Measurements from ENCODE around the gene ISCA1.

ISCA1 gene

DNA sequence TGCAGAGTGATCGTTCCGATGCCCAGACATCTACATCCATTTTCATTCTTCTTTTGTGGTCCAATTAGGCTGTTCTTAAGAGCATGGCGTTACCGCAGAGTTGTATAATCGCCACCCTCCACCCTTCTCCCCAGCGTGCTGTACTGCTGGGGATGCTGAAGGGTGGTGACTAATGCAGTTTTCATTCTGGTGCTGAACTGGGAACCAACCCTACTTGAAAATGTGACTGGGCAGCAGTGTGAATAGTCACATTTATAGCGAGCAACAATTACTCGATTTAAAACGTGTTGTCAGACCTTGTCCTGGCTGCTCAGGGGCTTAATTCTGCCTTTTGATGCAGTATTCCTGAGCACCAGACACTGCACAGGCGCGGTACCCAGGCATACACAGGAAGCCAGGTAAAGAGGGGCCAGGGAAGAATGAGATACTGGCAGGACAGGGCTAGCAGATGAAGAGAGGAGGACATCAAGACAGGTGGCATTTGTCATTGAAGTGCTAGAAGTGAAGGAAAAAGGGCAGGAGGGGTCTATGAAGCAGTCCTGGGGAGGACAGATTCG lies 719 bp upstream of the ISCA1 start:
- peak; percentile 86 for DNase-seq

DNA sequence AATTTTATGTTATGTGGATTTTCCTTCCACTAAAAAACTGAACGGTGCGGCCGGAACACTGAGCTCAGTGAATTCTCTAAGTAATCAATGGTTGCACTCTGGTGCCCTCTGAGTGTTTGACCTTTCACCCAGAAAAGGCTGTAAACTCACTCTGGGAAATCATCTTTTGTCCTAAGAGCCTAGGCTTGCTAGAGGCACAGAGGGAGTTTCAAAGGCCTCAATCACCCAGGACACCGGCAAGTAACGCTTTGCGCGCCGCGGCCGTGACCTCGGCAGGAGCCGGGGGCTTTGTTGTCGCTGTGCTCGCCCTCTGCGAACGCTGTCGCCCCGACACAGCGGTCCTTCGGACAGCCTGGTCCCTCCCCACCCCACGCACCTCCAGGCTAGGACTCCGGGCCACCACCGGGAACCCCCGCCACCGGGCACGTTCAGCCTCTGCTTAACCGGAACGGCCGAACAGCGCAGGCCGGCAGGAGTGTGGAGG lies 703 bp downstream of the ISCA1 start:
- DNase-seq: peak; percentile 71

DNA sequence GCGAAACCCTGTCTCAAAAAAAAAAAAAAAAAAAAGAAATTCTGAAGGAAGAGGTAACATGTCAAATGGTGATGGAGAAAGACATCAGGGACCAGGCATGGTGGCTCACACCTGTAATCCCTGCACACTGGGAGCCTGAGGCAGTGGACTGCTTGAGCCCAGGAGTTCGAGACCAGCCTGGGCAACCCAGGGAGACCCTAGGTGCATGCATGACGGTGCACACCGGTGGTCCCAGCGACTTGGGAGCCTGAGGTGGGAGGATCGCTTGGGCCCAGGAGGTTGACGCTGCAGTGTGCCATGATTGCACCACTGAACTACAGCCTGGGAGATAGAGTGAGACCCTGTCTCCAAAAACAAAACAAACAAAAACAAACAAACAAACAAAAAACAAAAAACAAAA lies 1.8 kb downstream of the ISCA1 start:
- DNase-seq: no peak

DNA sequence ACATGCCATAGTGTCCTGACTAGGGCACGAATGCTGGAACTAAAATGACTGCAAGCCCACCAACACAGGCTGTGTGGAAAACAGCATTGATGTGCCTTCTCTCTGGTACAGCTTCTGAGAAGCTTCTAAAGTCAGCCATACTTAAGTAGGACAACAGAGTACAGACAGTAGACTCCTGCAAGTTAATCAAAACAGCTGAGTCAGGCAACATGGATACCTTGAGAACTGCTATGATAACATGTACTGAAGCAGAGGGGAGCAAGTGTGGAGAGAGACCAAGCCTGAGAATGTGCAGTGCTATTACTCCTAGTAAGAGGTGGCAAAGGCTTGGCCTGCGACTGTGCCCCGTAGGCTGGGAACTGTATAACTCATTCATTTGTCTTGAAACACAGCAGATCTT lies 2.5 kb downstream of the ISCA1 start:
- DNase-seq: no peak

DNA sequence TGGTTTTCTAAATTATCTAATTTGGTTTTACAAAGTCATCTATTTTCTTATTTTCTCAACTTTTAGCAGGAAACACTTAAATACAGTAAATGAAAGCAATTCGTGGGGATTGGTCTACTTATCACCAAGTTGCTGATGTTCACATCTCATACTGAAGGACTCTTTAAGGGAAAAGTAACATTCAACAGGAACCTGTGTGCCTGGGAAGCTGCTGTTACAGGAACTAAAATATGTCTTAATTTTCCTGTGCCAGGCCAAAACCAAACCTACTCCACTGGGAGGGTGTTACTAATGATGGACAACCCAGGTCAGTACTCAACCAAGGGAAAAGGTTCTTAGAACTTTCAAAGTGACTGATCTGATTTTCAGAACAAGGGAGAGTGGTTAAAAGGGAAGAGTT lies 5.3 kb downstream of the ISCA1 start:
- DNase-seq: peak; percentile 6

DNA sequence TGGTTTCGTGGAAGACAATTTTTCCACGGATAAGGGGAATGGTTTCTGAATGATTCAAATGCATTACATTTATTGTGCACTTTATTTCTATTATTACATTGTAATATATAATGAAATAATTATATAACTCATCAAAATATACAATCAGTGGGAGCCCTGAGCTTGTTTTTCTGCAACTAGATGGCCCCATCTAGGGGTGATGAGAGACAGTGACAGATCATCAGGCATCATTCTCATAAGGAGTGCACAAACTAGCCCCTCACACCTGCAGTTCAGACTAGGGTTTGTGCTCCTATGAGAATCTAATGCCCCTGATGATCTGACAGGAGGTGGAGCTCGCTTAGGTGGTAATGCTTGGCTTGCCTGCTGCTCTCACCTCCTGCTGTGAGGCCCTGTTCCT lies 6.4 kb downstream of the ISCA1 start:
- DNase-seq: peak; percentile 8

DNA sequence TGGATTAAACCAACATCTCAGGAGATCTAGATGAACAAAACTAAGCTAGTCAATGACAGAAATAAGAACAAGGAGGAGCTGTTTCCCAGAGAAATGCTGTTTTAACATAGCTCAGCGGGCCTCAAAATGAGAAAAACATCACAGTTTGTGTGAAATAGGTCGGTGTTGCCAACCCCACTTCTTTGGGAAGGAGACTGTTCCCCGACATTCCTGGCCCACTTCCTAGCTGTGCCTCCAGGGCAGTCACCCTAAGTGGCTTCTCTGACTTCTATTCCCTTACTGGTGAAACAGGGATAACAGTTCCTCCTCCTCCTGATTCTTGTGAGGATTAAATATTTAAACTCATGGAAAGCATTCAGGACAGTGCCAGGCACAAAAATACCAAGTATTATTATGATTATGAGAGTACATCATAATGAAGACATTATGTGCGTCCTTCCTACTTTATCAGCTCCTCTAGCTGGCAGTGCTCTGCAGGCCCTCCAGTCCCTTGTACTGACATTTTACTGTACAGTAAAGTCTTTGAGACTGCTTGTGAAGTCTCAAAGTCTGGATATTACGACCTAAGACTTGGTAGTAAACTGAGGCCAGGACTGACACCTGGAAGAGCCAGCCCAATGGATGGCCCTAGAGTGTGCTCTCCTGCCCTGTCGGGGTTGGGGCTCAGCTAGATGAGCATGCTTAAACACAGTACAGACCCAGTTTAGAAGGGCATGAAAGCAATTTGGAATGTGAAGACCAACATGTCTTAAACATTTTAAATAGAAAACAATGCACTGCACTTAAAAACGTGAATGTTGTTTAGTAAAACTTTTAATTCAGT lies 7.3 kb downstream of the ISCA1 start:
- DNase-seq: no peak

DNA sequence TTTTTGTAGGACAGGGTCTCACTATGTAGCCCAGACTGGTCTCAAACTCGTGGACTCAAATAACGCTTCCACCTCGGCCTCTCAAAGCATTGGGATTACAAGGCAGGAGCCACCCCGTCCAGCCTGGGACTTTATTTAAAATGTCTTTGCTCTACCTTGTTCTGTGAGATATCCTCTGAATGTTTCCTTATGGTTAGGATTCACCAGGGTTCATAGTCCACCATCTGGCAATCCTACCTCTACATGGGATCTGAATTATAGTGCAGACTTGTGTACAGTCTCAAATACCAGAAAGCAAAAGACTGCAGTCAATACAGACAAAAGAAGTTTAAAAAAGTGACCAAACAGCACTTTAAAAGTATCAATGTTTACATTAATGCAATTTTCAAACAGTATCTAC lies 10.1 kb downstream of the ISCA1 start:
- no peak for DNase-seq

DNA sequence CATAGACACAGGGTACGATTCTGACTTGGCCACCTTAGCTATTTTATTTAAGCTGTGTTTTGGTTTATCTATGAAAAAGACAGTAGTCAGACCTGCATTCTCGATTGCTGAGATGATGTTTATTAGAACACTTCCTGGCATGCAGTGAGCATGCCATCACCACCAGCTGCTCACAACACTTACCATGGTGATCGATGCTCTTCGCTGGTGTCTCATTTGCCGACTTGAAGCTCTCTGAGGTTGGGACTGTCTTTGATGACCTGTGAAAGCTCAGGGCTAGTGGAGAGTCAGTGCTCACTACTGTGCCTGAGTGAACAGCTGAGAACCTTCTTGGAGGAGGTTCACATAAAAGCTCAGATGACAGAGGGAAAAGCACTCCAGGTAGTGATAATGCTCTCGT lies 18.5 kb downstream of the ISCA1 start:
- no peak for DNase-seq

DNA sequence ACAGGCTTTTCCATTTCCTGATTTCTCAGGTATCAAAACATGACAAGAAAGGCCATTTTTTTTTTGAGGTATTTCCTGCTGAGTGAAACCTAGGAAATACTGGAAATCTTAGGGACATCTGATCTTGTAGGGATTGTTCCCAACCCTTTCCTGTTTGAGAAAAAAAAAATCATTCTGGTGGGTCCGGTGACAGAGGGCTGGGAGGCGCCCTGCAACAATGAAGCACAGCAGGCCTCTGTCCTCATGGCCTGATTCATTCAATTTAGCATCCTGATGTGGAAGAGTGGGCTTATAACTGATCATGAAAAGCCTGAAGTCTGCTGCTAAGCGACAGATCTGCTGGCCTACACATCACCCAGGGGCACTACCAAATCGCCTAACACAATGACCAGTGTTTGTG lies 19.8 kb downstream of the ISCA1 start:
- DNase-seq: no peak

DNA sequence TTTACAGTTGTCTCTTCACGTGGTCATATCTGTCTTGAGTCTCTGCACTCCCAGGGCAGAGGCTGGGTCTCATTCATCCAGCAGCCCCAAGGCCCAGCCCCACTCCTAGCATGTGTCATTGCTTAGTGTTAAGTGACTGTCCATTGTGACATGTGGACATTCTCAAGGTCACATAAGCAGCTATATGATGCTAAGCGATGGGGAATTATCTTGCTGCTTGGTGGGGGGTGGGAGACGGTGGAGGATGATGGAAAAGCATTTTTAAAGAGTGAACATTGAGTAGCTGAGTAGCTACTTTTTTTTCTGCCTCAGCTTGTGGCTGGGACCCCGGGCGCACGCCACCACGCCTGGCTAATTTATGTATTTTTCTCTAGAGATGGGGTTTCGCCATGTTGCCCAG lies 22.8 kb downstream of the ISCA1 start, which contains the start of gene C9orf153:
Gene C9orf153 (minus strand): TSS at position 101 of the 400 bp plus-strand sequence. CDS start 30,054 bp downstream, outside the sequence.
- DNase-seq: no peak

DNA sequence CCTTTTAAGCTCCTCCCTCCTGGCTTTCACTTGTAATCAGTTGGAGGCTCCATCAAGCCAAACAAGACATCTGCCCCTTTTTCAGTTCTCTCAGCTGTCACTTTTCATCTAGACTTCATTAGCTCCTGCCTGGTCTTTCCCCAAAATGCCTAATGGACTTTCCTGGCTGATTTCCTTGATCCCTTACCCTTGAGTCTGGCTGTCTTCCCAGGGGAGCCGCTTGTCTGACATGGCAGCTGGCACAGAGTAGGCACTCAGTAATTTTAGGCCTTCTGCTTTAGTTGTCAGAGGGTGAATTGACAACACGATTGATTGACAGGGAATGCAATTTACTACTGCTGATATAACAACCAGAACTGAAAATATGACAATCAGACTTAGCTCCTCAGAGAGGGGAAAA lies 24.9 kb downstream of the ISCA1 start:
- no peak for DNase-seq

DNA sequence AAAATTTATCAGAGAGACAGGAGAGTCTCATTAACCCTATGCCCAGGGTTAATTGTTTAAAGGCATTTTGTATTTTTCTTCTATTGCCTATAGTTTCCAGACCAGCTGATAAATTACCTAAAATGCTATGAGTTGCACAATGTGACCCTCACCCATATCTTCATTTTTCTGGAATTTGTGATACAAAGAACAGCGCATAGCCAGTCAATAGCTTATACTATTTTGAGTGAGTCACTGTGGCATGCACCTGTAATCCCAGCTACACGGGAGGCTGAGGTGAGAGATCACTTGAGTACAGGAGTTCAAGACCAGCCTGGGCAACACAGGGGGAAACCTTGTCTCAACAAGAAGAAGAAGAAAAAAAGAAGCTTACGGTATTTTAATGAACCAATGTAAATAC lies 25.7 kb downstream of the ISCA1 start:
- DNase-seq: no peak

DNA sequence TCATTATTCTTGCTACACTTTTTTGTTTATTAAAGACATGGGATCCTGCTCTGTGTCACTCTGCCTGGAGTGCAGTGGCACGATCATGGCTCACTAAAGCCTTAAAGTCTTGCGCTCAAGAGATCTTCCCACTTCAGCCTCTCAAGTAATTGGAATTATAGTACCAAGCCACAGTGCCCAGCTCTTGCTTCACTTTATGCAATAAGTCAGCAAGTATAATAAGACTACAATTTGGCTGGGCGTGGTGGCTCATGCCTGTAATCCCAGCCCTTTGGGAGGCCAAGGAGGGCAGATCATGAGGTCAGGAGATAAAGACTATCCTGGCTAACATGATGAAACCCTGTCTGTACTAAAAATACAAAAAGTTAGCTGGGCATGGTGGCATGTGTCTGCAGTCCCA lies 28.8 kb downstream of the ISCA1 start:
- no peak for DNase-seq

DNA sequence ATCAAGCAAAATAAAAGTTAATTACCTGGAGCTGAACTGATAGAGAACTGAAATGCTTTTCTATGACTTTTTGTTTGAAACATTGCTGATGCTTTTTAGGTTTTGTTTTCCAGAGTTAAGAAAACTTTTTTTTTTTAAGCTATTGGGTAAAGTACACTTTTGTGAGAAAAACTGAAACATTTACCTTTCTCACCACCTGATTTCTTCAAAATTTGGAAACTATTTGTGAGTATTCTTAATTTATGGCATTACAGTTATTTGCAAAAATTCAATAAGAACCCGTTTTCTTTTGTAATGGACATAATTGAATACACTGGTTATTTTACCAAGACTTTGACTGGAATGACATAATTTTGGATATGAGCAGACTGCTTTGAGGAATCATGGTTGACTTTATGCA lies 29.5 kb downstream of the ISCA1 start:
- DNase-seq: peak; percentile 27

DNA sequence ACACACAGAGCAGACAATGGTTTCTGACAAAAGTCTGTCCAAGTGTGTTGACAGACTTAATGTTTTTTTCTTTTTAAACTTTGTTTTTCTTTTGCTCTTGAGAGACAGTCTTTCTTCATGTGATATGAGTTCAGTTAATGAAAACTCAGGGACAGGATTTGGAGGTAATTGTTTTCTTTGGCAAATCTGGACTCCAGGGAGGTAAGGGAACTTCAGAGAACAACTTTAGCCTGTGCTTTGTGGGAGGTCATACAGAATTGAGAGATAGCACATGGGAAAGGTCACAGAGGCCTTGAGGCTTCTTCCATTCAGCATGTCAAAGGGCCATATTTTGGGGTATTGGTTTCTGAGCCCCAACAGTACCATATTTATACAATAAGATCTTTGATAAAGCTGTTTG lies 32.2 kb downstream of the ISCA1 start:
- DNase-seq: no peak

DNA sequence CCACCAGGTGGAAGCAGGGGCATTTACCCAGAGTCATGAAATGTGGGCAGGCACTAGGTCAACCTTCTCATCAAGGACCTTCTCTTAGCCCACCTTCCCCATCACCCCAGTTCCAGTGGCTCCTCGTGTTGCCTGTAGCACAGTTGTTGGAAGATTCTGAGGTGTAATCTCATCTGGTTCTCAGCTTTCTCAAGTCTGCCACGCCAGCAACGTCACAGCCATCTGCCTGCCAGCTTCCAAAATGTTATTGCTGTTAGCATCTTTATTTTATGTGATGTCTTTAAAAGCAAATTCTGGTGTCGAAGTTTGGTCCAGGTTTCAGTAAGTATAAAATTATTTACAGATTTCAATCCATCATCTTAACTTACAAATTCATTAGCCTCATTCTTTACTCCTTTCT lies 33.6 kb downstream of the ISCA1 start:
- no peak for DNase-seq

DNA sequence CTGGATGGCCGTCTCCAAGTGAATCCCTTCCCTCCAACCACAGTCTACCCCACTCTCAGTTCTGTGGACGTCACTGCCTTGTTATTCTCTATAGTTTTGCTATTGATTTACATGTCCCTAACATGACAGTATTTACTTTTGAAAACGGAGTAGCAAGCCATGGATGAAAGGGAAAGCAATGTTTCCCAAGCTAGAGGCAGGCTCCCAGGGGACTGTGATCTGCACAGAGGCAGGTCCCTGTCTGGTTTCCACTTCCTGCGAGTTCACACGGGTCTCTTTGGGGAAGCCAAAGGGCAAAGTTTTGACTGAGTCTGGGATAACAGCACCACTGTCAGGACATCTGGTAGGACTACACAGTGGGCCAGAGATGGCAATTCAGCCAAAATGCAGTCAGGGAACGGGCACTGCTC lies 35.6 kb downstream of the ISCA1 start:
- DNase-seq: no peak

DNA sequence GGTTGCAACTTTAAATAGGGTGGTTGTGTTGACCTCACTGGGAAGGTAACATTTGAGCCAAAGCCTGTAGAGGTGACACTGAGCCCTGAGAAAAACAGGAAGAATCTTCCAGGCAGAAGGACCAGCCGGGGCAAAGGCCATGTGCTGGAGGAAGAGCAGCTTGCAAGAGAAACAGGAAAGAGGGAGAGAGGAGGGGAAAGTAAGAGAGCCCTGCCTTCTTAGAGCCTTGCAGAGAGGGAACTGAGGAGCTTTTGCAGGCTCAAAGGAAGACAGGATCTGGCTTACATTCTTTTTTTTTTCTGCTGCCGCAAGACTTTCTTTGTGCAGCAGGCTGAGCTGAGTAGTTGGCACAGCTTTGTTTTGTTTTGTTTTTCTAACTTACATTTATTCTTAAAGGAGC lies 40.3 kb downstream of the ISCA1 start:
- DNase-seq: no peak

DNA sequence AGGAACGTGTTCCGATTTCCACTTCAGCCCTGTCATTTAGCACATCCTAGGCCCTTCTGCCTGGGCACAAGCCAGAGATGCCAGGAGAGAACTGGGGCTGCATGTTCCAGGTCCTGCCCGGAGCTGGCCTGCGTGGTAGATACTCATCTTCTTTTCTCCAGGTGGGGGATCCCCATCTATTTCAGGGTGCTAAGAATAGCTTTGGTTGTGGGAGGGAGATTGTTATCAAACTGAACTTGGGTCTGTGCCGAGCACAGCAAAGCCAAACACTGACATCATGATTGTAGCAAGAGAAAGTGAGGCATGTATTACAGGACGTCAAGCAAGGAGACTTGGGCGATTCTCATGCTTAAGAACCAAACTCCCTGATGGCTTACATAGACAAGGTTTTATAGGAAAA lies 41.1 kb downstream of the ISCA1 start:
- DNase-seq: no peak

DNA sequence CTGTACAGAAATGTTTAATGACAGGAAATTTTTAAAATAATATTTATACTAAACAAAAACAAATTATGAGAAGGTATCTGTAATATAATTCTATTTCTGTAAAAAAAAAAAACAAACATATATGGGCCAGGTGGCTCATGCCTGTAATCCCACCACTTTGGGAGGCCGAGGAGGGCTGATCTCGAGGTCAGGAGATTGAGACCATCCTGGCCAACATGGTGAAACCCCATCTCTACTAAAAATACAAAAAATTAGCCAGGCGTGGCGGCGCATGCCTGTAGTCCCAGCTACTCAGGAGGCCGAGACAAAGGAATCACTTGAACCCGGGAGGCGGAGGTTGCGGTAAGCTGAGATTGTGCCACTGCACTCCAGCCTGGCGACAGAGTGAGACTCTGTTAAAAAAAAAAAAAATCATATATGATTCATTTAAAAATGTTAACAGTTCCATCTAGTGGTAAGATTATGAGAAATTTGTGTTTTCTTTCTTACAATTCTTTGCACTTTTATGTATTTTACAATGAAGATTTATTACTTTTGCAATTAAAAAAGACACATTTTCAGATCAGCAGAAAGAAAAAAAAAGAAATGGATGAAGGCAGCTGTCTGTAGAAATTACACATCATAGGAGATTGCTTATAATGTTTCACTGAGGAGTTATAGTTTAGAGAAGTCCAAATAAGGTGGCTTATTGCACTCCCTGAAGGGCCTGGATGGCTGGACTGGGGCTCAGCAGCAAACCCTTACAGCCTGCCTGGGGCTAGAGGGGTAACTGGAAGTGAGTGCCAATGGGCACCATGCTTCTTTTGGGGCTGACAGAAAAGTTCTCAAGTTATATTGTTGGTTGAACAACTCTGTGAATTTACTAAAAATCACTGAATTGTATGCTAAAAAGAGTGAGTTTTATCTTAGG lies 43.2 kb downstream of the ISCA1 start:
- peak; percentile 54 for DNase-seq

DNA sequence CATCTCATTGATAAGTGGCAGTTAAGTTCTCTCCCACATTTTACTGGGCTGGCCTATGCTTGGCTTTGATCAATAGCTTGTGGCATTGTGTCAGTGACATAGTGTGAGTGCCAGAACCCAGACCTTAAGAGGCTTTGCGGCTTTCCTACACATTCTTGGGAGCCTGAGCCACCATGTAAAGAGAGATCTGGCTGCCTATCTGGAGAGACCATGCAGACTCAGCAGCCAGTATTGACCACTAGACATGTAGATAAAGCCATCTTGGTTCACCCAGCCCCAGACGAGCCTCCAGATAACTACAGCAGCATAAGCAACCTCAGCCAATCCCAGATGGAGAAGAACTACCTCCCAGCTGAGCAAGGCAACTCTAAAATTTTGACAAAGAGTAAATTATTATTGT lies 51.5 kb downstream of the ISCA1 start:
- peak; percentile 91 for DNase-seq

DNA sequence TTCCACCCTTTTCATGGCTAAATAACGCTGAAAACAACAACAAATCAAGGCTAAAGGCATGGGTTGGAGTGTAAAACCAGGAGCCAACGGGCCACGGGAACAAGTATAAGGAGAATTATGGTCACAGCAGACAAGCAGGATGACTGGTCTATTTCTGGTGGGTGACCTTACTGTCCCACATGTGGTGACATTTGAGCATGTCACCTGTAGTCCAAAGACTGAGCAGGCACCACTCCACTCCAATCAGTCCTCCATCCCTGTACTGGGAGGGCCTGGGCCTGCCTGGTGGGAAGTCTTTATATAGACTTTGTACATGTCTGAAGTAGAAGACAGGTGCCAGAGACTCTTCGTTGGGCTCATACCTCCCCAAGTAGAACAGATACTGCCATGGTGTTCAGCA lies 59.7 kb downstream of the ISCA1 start:
- no peak for DNase-seq

DNA sequence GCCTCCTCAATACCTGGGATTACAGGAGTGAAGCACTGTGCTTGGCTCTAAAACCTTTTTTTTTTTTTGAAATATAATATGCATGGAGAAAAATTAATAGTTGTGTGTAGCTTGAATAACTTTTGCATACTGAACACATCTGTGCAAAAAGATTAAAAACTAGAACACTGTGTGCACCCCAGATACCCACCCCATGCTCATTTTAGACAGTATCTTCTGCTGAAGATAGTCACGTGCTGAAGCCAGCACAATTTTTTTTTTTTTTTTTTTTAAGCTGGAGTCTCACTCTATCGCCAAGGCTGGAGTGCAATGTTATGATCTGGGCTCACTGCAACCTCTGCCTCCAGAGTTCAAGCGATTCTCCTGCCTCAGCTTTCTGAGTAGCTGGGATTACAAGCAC lies 62.7 kb downstream of the ISCA1 start:
- no peak for DNase-seq
